Activated T-cell treated with anti-CD3 and anti-CD28 coated beads, Interleukin-2, amount 50 U/mL, for 48 hours (primary cell): ENCODE results near the gene OR2H1.
"Not testable (repeated sequence)": the region's sequence is repeated elsewhere in the genome, so short reads cannot be mapped to it uniquely, and the experiment has no call there.

ENCODE experiments used
- DNase-seq, 2 experiments: peaks; one replicate each; pipeline ENCODE4 v3.0.0-alpha.2; 2020

Gene OR2H1

GRCh38 chr6:29456971-29457370 is at the start of gene OR2H1, which contains the start of gene OR11A1:
Gene OR2H1 (plus strand): TSS chr6:29457155. CDS start chr6:29461770, 4,615 bp downstream.
Gene OR11A1 (minus strand): TSS chr6:29457071. CDS start chr6:29427641, 29,430 bp downstream.
- no peak for DNase-seq

- DNase-seq: no peak
Measured at GRCh38 chr6:29414588-29414987, 42.4 kb upstream of the OR2H1 start, which contains the start of gene OR12D1. Gene OR12D1 (plus strand): TSS chr6:29414928.

GRCh38 chr6:29419516-29419915 is 37.4 kb upstream of the OR2H1 start:
- DNase-seq: no peak

GRCh38 chr6:29424168-29424567 is 32.8 kb upstream of the OR2H1 start:
- DNase-seq: no peak

- no peak for DNase-seq
Measured at GRCh38 chr6:29424575-29424974, 32.4 kb upstream of the OR2H1 start.

- DNase-seq: no peak
Measured at GRCh38 chr6:29425075-29425474, 31.9 kb upstream of the OR2H1 start.

- DNase-seq: no peak
Measured at GRCh38 chr6:29426654-29427053, 30.3 kb upstream of the OR2H1 start.

- not testable (repeated sequence) for DNase-seq
Measured at GRCh38 chr6:29436730-29437129, 20.2 kb upstream of the OR2H1 start.

- DNase-seq: no peak
Measured at GRCh38 chr6:29439006-29439405, 17.9 kb upstream of the OR2H1 start, which contains the start of gene OR10C1. Gene OR10C1 (plus strand): TSS chr6:29439306. CDS start chr6:29440016, 710 bp downstream.

- DNase-seq: no peak
Measured at GRCh38 chr6:29442719-29443118, 14.2 kb upstream of the OR2H1 start.

- DNase-seq: not testable (repeated sequence)
Measured at GRCh38 chr6:29444031-29444430, 12.9 kb upstream of the OR2H1 start.

GRCh38 chr6:29447670-29448069 is 9.3 kb upstream of the OR2H1 start:
- DNase-seq: no peak

GRCh38 chr6:29451471-29452193 is 5.3 kb upstream of the OR2H1 start:
- DNase-seq: no peak

- no peak for DNase-seq
Measured at GRCh38 chr6:29461021-29461814, 4.3 kb downstream of the OR2H1 start.

- no peak for DNase-seq
Measured at GRCh38 chr6:29462022-29462421, 5.1 kb downstream of the OR2H1 start.

GRCh38 chr6:29465279-29465678 is 8.3 kb downstream of the OR2H1 start:
- DNase-seq: no peak

GRCh38 chr6:29465801-29466200 is 8.8 kb downstream of the OR2H1 start:
- no peak for DNase-seq

GRCh38 chr6:29466241-29466640 is 9.3 kb downstream of the OR2H1 start:
- DNase-seq: no peak

- no peak for DNase-seq
Measured at GRCh38 chr6:29474996-29475395, 18.0 kb downstream of the OR2H1 start.

- DNase-seq: no peak
Measured at GRCh38 chr6:29477923-29478450, 21.0 kb downstream of the OR2H1 start.

GRCh38 chr6:29478740-29479139 is 21.8 kb downstream of the OR2H1 start:
- DNase-seq: no peak

GRCh38 chr6:29479560-29479959 is 22.6 kb downstream of the OR2H1 start:
- no peak for DNase-seq

- DNase-seq: no peak
Measured at GRCh38 chr6:29483186-29483585, 26.2 kb downstream of the OR2H1 start.

GRCh38 chr6:29483735-29484134 is 26.8 kb downstream of the OR2H1 start:
- DNase-seq: no peak
